HG03558 (cell line): Measurements from ENCODE around the gene PTK7.

Experiments used
- ATAC-seq: cut with Tn5 transposase; IDR thresholded peaks from one replicate; pipeline ENCODE4 v1.9.1; 2021; ENCODE audit warnings: moderate number of reproducible peaks; ENCODE audit not compliant: unreplicated experiment; ENCODE audit errors: extremely low read depth

PTK7 gene

DNA sequence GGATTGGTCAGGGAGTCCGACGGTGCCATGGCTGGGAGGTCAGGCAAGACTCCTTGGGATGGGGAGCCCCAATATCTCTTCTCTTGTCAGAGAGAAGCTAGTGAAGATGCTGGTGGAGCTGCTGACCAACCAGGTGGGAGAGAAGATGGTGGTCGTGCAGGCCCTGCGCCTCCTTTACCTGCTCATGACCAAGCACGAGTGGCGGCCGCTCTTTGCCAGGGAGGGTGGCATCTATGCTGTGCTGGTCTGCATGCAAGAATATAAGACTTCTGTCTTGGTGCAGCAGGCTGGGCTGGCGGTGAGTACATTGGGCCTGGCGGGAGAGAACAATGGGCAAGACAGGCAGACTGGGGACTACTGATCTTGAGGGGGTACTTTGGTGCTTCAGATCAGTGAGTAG is 116.8 kb downstream of the PTK7 start:
- ATAC-seq, result no peak

DNA sequence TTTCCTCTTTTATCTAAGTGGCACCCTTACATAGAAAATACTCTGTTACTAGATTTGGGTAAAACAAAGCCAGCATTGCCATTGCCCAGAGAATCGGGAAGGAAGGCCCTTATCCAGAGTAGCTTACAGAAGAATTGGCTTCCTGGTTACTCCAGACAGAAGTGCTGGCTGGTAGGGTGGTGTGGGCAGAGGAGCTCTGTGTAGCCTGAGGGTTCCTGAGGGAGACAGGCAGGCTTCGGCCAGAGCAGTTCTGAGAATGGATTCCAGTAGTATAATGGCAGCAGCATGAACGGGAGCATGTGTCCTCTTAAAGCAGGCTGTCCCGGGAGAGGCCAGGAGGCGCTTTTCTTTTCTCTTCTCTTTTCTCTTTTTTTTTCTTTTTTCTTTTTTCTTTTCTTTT is 117.8 kb downstream of the PTK7 start:
- ATAC-seq, result no peak

DNA sequence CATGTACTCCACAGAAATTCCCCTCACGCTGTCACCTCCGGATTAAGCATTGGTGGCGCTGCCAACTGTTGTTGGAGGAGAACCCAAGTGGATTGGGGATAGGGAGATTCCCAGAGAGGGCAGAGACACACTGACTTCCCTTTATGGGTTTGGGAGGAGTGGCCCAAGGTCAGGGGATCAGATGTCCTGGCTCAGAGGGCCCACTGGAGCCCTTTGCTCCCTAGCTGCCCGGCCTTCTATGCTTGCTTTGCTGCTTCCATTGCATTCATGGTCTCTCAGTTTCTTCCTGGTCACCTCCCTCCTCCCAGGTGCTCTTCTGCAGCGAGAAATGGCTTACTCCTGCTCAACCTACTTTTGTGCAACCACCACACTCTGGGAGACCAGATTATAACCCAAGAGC is 120.2 kb downstream of the PTK7 start:
- no peak for ATAC-seq

DNA sequence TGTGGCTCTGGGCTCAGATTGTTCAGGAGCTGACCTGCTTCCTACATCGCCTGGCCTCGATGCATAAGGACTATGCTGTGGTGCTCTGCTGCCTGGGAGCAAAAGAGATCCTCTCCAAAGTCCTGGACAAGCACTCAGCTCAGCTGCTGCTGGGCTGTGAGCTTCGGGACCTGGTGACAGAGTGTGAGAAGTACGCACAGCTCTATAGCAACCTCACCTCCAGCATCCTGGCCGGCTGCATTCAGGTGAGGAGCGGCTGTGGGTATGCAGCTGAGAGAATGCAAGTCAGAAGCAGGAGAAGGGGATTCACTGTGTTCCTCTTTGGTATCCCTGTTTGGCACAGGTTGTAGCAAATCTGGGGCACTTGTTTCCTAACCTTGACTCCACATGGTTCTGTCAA is 123.8 kb downstream of the PTK7 start:
- no peak for ATAC-seq

DNA sequence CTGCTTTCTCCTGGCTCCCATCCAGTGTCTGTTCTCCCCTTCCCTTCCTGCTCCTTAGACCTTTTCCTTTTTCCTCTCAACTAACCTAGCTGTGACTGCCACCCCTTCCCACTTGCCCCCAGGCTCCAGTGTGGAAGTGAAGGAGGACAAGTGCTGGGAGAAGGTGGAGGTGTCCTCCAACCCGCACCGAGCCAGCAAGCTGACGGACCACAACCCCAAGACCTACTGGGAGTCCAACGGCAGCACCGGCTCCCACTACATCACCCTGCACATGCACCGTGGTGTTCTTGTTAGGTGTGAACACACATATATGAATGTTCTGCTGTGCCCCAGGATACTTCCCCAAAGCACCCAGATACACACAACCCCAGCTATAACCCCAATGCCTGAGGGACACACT is 124.4 kb downstream of the PTK7 start:
- no peak for ATAC-seq

DNA sequence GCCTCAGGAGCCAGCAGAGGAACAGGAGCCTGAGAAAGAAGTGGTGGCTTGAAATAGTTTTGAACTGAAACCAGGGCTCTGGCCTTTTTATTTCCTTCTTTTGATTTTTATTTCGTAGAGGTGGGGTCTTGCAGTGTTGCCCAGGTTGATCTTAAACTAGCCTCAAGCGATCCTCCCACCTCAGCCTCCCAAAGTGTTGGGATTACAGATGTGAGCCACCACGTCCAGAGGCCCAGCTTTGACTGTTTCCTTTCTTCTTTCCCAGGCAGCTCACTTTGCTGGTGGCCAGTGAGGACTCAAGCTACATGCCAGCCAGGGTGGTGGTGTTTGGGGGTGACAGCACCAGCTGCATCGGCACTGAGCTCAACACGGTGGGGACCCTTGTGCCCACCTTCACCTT is 126.3 kb downstream of the PTK7 start:
- no peak for ATAC-seq

DNA sequence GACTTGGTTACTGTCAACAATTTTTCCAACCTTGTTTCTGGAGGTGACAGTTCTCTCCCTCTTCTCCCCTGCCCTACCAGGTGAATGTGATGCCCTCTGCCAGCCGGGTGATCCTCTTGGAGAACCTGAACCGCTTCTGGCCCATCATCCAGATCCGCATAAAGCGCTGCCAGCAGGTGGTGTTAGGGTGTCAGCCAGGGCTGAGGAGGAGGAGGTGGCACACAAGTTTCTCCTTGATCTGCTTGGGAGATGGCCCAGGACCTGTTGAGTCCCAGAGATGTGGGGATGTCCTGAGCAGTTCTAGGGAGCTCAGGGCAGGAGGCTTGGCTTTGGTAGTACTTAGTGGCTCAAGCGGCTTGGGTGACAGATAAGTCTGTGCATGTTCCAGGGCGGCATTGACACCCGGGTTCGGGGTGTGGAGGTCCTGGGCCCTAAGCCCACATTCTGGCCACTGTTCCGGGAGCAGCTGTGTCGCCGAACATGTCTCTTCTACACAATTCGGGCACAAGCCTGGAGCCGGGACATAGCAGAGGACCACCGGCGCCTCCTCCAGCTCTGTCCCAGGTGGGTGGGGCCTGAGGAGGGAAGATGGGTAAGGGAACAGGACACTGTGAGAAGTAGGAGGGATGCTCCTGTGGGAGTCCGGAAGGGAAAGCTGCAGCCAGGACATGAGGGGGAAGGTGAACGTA is 127.1 kb downstream of the PTK7 start:
- ATAC-seq, result no peak

DNA sequence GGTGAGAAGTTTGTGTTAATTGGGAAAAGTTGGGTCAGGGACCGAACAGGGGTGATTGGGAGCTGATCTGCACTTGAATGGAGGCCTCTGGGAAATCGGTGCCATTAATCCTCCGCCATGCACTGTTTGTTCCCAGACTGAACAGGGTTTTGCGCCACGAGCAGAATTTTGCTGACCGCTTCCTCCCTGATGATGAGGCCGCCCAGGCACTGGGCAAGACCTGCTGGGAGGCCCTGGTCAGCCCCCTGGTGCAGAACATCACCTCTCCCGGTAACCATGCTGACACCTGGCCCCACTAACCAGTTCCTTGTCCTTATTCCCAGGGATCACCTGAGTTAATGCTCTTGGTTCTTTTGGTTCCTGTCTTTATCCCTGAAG is 127.6 kb downstream of the PTK7 start:
- no peak for ATAC-seq

DNA sequence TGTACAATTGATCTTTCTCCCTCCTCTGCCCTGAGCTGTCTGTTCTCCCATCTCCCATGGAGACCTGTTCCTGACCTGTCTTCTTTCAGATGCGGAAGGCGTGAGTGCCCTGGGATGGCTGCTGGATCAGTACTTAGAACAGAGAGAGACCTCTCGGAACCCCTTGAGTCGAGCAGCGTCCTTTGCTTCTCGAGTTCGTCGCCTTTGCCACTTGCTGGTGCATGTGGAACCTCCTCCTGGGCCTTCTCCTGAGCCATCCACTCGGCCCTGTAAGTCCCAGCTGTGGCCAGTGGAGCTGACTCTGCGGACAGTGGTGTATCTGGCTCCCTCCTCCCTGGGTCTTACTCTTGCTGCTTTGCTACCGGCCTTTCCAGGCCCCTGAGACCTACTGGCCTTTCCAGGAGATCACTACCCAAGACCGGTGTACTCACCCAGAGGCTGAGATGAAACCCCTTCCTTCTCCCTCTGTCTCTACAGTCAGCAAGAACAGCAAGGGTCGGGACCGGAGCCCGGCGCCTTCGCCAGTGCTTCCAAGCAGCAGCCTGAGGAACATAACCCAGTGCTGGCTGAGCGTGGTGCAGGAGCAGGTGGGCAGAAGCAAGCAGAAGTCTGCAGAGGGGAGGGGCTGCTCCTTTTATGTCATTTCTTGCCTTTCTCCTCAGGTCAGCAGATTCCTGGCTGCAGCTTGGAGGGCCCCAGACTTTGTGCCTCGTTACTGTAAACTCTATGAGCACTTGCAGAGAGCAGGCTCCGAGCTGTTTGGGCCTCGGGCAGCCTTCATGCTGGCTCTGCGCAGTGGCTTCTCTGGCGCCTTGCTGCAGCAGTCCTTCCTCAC is 128.4 kb downstream of the PTK7 start:
- ATAC-seq, result no peak

DNA sequence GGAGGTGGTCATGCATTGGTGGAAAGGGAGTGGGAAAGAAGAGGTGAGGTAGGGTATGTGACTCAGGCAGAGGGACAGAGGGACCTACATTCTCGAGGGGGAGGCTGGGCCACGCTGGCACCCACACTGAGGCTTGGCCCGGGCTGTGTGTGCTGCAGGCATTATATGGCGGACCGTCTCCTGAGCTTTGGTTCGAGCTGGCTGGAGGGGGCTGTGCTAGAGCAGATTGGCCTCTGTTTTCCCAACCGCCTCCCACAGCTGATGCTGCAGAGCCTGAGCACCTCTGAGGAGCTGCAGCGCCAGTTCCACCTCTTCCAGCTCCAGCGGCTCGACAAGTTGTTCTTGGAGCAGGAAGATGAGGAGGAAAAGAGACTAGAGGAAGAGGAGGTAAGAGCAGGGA is 129.7 kb downstream of the PTK7 start:
- no peak for ATAC-seq

DNA sequence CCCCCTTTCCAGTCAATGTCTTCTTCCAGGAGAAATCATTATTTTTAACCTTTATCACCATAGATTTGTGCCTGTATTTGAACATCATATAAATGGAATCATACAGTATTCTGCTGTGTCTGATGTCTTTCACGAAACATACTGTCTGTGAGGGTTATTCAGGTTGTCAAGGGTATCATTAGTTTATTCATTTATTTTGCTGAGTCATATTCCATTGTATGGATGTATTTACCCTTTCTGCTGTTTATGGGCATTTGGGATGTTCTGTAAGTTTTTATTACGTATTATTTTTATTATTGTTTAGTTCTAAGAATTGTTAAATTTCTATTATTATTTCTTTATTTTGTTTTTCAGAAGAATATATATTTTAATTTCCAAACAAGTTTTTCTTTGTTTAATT is 131.2 kb downstream of the PTK7 start:
- ATAC-seq, result no peak
